ENCODE results near the gene MPRIP.

- TF ChIP-seq POLR2A (IDR thresholded peaks at IDR 0.05) (no peak), CTCF (IDR thresholded peaks at IDR 0.05) (no peak)
Observed at GRCh38 chr17:17127156-17127555, 84.9 kb downstream of the MPRIP start.
